DOHH2 (cell line): ENCODE results near the gene SUSD5.

Source experiments
- H3F3A ChIP-seq: fragments of 200-600 bp; sonication (generic), shearing (Covaris generic); 2 replicates; pipeline ENCODE4 v1.6.0; 2016; ENCODE audit warnings: antibody characterized with exemption, mild to moderate bottlenecking; ENCODE audit not compliant: control insufficient read depth, insufficient read depth
- H3K27ac ChIP-seq: fragments of 200-600 bp; sonication (generic); 2 replicates; pipeline ENCODE4 v1.5.1; 2014; ENCODE audit warnings: low read depth, mild to moderate bottlenecking, low read length, moderate library complexity
- H3K27me3 ChIP-seq: fragments of 200-600 bp; sonication (generic); 2 replicates; pipeline ENCODE4 v1.6.1; 2014; ENCODE audit warnings: mild to moderate bottlenecking, low read length, mixed read lengths; ENCODE audit not compliant: control insufficient read depth
- H3K36me3 ChIP-seq: fragments of 200-600 bp; sonication (generic); 2 replicates; pipeline ENCODE4 v1.6.1; 2014; ENCODE audit warnings: mild to moderate bottlenecking, low read length, moderate library complexity, mixed read lengths; ENCODE audit not compliant: control insufficient read depth
- H3K4me1 ChIP-seq: fragments of 200-600 bp; sonication (generic); 2 replicates; pipeline ENCODE4 v1.6.1; 2014; ENCODE audit warnings: mild to moderate bottlenecking, low read length, mixed read lengths; ENCODE audit not compliant: control insufficient read depth
- H3K4me2 ChIP-seq: fragments of 200-600 bp; sonication (generic); 2 replicates; pipeline ENCODE4 v1.6.0; 2014; ENCODE audit warnings: mild to moderate bottlenecking, low read length, moderate library complexity
- H3K4me3 ChIP-seq: fragments of 200-600 bp; sonication (generic); 2 replicates; pipeline ENCODE4 v1.5.1; 2014; ENCODE audit warnings: mild to moderate bottlenecking, low read length, mixed read lengths
- H3K79me2 ChIP-seq: fragments of 200-600 bp; sonication (generic); 2 replicates; pipeline ENCODE4 v1.6.1; 2014; ENCODE audit warnings: mild to moderate bottlenecking, low read length, mixed read lengths; ENCODE audit not compliant: control insufficient read depth
- H3K9me2 ChIP-seq: fragments of 200-600 bp; sonication (generic); replicated peaks from 2 replicates; pipeline ENCODE4 v1.6.1; 2014; ENCODE audit warnings: mild to moderate bottlenecking, low read length, mixed read lengths; ENCODE audit not compliant: control insufficient read depth
- H3K9me3 ChIP-seq: fragments of 200-600 bp; sonication (generic); 2 replicates; pipeline ENCODE4 v1.6.1; 2014; ENCODE audit warnings: antibody characterized with exemption, low read length, mixed read lengths; ENCODE audit not compliant: control insufficient read depth, insufficient read depth
- H4K20me1 ChIP-seq: fragments of 200-600 bp; sonication (generic); 2 replicates; pipeline ENCODE4 v1.6.0; 2014; ENCODE audit warnings: low read depth, mild to moderate bottlenecking, antibody characterized with exemption, low read length, moderate library complexity; ENCODE audit not compliant: control insufficient read depth, insufficient read depth
- EZH2phosphoT487 ChIP-seq: fragments of 200-600 bp; sonication (generic); IDR thresholded peaks from 2 replicates; pipeline ENCODE4 v1.6.1; 2017; ENCODE audit warnings: borderline replicate concordance, mild to moderate bottlenecking, antibody characterized with exemption, low read length, moderate library complexity, mixed read lengths
- TF ChIP-seq, protein P1 (sequence below): fragments of 200-600 bp; sonication (generic); IDR thresholded peaks from one replicate; pipeline ENCODE4 v1.5.1; 2014; ENCODE audit warnings: antibody characterized with exemption, mild to moderate bottlenecking, low read depth, low read length; ENCODE audit not compliant: poor library complexity, severe bottlenecking

The SUSD5 gene

DNA sequence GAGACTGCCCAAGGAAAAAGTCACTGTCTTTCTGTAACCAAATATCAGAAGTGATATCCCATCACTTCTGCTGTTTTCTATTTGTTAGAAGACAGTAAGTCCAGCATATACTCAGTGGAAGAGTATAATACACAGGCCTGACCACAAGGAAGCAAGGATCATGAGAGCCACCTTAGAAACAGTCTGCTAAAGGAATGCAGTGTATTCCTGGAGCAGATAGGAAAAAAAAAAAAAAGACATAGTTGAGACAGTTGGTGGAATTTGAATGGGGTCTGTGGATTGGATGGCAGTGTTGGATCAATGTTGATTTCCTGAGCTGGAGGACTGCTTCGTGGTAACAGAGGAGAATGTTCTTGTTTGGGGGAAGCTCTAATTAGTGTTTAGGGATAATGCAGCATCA, 32.1 kb upstream of the SUSD5 start:
- Histone ChIP-seq H3K36me3 (no peaks in the 10 kb centered on the region), H4K20me1 (no peaks in the 10 kb centered on the region), H3K4me2 (no peak overlapping the region), H3K4me3 (no peak overlapping the region), H3F3A (no peaks in the 10 kb centered on the region), H3K9me3 (no peaks in the 10 kb centered on the region), H3K27me3 (0 out of 2 replicates have a peak, but pooled peaks cover 5% of the 10 kb centered on the region), H3K79me2 (no peaks in the 10 kb centered on the region), H3K4me1 (no peaks in the 10 kb centered on the region), H3K9me2 (no peaks in the 10 kb centered on the region), H3K27ac (no peak overlapping the region)
- no peak for TF ChIP-seq EZH2phosphoT487
- TF ChIP-seq, protein P1, sequence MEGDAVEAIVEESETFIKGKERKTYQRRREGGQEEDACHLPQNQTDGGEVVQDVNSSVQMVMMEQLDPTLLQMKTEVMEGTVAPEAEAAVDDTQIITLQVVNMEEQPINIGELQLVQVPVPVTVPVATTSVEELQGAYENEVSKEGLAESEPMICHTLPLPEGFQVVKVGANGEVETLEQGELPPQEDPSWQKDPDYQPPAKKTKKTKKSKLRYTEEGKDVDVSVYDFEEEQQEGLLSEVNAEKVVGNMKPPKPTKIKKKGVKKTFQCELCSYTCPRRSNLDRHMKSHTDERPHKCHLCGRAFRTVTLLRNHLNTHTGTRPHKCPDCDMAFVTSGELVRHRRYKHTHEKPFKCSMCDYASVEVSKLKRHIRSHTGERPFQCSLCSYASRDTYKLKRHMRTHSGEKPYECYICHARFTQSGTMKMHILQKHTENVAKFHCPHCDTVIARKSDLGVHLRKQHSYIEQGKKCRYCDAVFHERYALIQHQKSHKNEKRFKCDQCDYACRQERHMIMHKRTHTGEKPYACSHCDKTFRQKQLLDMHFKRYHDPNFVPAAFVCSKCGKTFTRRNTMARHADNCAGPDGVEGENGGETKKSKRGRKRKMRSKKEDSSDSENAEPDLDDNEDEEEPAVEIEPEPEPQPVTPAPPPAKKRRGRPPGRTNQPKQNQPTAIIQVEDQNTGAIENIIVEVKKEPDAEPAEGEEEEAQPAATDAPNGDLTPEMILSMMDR = no peak

DNA sequence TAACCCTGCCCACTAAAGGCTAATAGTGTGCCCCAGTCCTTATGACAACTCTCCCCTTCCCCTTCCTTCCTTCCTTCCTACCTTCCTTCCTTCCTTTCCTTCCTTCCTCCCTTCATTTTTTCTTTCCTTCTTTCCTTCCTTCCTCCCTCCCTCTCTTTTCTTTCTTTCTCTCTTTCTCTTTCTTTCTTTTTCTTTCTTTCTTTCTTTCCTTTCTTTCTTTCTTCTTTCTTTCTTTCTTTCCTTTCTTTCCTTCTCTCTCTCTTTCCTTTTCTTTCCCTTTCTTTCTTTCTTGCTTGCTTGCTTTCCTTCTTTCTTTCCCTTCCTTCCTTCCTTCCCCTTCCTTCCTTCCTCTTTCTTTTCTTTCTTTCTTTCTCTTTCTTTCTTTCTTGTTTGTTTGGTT, 28.2 kb upstream of the SUSD5 start:
- no peaks in the 10 kb centered on the region for H4K20me1 ChIP-seq
- TF ChIP-seq EZH2phosphoT487 = no peak
- TF ChIP-seq, protein P1 = no peak

DNA sequence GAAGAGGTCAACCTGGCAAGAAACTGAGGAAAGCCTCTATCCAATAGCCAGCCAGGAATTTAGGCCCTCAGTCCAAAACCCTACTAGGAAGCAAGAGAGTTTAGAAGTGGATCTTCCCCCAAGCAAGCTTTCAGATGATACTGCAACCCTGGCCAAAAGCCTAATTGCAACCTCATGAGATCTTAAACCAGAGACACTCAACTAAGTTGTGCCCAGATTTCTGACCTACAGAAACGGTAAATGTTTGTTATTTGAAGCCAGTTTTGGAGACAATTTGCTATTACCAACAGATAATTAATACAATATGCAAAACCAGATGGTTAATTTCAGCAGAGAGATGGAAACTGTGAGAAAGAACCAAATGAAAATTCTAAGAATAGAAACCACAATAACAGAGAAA, 21.7 kb upstream of the SUSD5 start:
- TF ChIP-seq EZH2phosphoT487 = no peak
- TF ChIP-seq, protein P1 = no peak
- Histone ChIP-seq H3K4me1 (no peaks in the 10 kb centered on the region), H3K27me3 (peaks cover 13% of the 10 kb centered on the region), H3K4me2 (no peak overlapping the region), H3F3A (no peaks in the 10 kb centered on the region), H4K20me1 (no peaks in the 10 kb centered on the region), H3K36me3 (no peaks in the 10 kb centered on the region), H3K9me3 (no peaks in the 10 kb centered on the region), H3K9me2 (no peaks in the 10 kb centered on the region), H3K27ac (no peak overlapping the region), H3K79me2 (no peaks in the 10 kb centered on the region), H3K4me3 (no peak overlapping the region)

More for the DNA sequence above, 28.2 kb upstream of the SUSD5 start:
- H3K27ac ChIP-seq = no peak overlapping the region
- H3K4me3 ChIP-seq = no peak overlapping the region
- no peaks in the 10 kb centered on the region for H3K79me2 ChIP-seq
- H3K27me3 ChIP-seq = peaks cover 11% of the 10 kb centered on the region; the same call in 1 of the 2 replicates
- H3K9me3 ChIP-seq = no peaks in the 10 kb centered on the region
- no peaks in the 10 kb centered on the region for H3F3A ChIP-seq
- H3K9me2 ChIP-seq = no peaks in the 10 kb centered on the region
- H3K4me2 ChIP-seq = no peak overlapping the region
- no peaks in the 10 kb centered on the region for H3K4me1 ChIP-seq
- H3K36me3 ChIP-seq = no peaks in the 10 kb centered on the region
